DOHH2 (cell line): ENCODE measurements around the gene FAM186B.

Source experiments
- CTCF ChIP-seq: fragments of 200-600 bp; sonication (generic); IDR thresholded peaks from one replicate; pipeline ENCODE4 v1.5.1; 2014; ENCODE audit warnings: antibody characterized with exemption, mild to moderate bottlenecking, low read depth, low read length; ENCODE audit not compliant: poor library complexity, severe bottlenecking
- EZH2phosphoT487 ChIP-seq: fragments of 200-600 bp; sonication (generic); IDR thresholded peaks from 2 replicates; pipeline ENCODE4 v1.6.1; 2017; ENCODE audit warnings: borderline replicate concordance, mild to moderate bottlenecking, antibody characterized with exemption, low read length, moderate library complexity, mixed read lengths

DNA sequence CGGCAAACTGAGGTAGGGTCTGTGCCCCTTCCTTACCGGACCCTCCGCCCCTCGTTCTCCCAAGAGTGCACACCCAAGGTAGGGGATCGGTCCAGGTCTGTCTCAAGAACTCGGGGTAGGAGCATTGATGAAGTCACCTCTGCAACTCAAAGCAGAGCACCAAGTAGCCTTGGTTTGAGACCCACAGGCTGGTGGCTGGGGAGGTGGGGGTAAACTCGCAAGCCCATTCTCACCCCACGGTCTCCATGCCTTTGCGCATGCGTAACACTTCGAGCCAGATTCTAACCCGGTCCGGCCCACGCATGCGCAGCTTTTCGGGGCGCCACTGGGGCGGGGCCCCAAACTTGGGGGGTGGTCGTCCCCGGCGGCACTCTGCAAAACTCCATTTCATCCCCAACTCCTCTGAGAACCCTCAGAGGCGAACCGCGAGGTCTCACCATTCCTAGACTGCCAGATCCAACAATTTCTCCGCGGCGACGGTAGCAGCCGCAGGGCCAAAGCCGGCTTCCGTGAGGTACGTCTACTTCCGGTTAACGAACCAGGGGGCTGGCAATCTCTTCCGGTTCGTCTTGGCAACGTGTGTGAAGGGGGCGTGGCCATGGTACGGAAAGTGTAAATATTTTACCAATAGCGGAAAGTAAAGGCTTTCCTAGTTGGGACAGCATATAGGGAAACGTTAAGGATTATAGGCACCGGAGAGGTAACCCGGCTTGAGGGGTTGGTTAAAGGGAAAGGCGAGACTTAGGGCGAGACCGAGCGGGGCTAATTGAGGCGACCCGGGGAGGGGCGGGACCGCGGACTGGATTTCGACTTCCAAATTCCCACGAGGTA, 37.6 kb downstream of the FAM186B start, which contains the start of gene MCRS1:
- TF ChIP-seq CTCF = no peak
- no peak for TF ChIP-seq EZH2phosphoT487
